HepG2 (cell line): ENCODE data around the gene HENMT1. TPM values are rescaled to one million over a fixed set of nuclear protein-coding genes. Genes with fewer than 3 reads are reported as not detected.

ENCODE experiments used
- polyA plus RNA-seq, 8 experiments: library from polyadenylated mRNA; depleted of rRNA in 3 of 8; stranded (reverse) in 7 of 8; unstranded in 1 of 8; fragments of >200 nt; fragmentation: Illumina TruSeq in 4 of 8; extraction: Trizol in 4 of 8; gene quantifications; 2 replicates each; pipeline versions ENCODE4 v1.2.1 to v1.2.3, GENCODE V29; 2011 to 2016; ENCODE audit warnings: low read depth in 4 of 8, missing spikeins in 1 of 8, mixed read lengths in 1 of 8; ENCODE audit not compliant: insufficient read depth in 1 of 8
- total RNA-seq, 5 experiments: library from RNA; depleted of rRNA; stranded (reverse); fragments of >200 nt; fragmentation: Illumina TruSeq; extraction: Trizol; gene quantifications; 2 replicates each; pipeline ENCODE4 v1.2.3, GENCODE V29; 2016; ENCODE audit warnings: low read depth in 1 of 5

Gene HENMT1
- total and polyA plus RNA-seq, 2 of the 13 experiments (the other 11 are each of a cell fraction or from before 2014, with no cell fraction given), result not detected

Other genes with a start within 250 kb of the HENMT1 start
- gene NBPF6, start 210.8 kb downstream of the HENMT1 start, total RNA-seq (2016; rRNA removed; fragmentation: Illumina TruSeq; extraction: Trizol), result not detected in 2 replicates
- gene NBPF6, start 210.8 kb downstream of the HENMT1 start, polyA plus RNA-seq (2011; rRNA removed), result not detected in 2 replicates
- gene EEIG2, start 101.0 kb downstream of the HENMT1 start, total RNA-seq (2016; rRNA removed; fragmentation: Illumina TruSeq; extraction: Trizol), result 3.2 and 5.7 TPM in 2 replicates
- 0.81 and 0.90 TPM in 2 replicates for gene EEIG2, start 101.0 kb downstream of the HENMT1 start, polyA plus RNA-seq (2011; rRNA removed)
- 14.3 and 25.7 TPM in 2 replicates for gene PRPF38B, start 31.2 kb upstream of the HENMT1 start, total RNA-seq (2016; rRNA removed; fragmentation: Illumina TruSeq; extraction: Trizol)
- 25.9 and 29.7 TPM in 2 replicates for gene PRPF38B, start 31.2 kb upstream of the HENMT1 start, polyA plus RNA-seq (2011; rRNA removed)
- gene FNDC7, start 51.8 kb upstream of the HENMT1 start, total RNA-seq (2016; rRNA removed; fragmentation: Illumina TruSeq; extraction: Trizol), result not detected in 2 replicates
- gene FNDC7, start 51.8 kb upstream of the HENMT1 start, polyA plus RNA-seq (2011; rRNA removed), result 0.03 TPM in 2 replicates
- gene STXBP3, start 85.6 kb upstream of the HENMT1 start, total RNA-seq (2016; rRNA removed; fragmentation: Illumina TruSeq; extraction: Trizol), result 20.8 and 31.6 TPM in 2 replicates
- 11.2 and 13.0 TPM in 2 replicates for gene STXBP3, start 85.6 kb upstream of the HENMT1 start, polyA plus RNA-seq (2011; rRNA removed)
- gene AKNAD1, start 196.0 kb upstream of the HENMT1 start, total RNA-seq (2016; rRNA removed; fragmentation: Illumina TruSeq; extraction: Trizol), result not detected in 2 replicates
- gene AKNAD1, start 196.0 kb upstream of the HENMT1 start, polyA plus RNA-seq (2011; rRNA removed), result not detected in 2 replicates
- gene GPSM2, start 215.9 kb upstream of the HENMT1 start, total RNA-seq (2016; rRNA removed; fragmentation: Illumina TruSeq; extraction: Trizol), result 24.8 and 26.4 TPM in 2 replicates
- 6.0 and 7.7 TPM in 2 replicates for gene GPSM2, start 215.9 kb upstream of the HENMT1 start, polyA plus RNA-seq (2011; rRNA removed)